Measurements from ENCODE around the gene RSF1. TPM values are rescaled to one million over a fixed set of nuclear protein-coding genes. Genes with fewer than 3 reads are reported as not detected.

RSF1 gene
- polyA plus RNA-seq, 1 of the 3 experiments (the other 2 are of a cell fraction), result 8.4 TPM

DNA sequence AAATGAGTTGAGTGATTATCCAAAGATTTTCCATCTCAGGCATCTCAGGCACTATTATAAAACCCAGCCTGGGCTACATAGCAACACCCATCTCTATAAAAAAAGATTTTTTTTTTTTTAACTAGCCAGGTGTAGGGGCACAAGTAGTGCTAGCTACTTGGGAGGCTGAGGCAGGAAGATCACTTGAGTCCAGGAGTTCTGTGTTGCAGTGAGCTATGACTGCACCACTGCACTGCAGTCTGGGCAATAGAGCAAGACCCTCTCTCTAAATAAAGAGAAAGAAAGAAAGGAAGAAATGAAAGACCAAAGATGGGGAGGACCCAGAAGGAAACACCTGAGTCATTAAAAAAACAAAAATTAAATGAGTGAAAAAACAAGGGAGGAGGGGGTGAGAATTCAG, 14.1 kb downstream of the RSF1 start (continued):
- TF ChIP-seq, protein P1, sequence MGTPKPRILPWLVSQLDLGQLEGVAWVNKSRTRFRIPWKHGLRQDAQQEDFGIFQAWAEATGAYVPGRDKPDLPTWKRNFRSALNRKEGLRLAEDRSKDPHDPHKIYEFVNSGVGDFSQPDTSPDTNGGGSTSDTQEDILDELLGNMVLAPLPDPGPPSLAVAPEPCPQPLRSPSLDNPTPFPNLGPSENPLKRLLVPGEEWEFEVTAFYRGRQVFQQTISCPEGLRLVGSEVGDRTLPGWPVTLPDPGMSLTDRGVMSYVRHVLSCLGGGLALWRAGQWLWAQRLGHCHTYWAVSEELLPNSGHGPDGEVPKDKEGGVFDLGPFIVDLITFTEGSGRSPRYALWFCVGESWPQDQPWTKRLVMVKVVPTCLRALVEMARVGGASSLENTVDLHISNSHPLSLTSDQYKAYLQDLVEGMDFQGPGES (IDR thresholded peaks at IDR 0.05; ENCODE audit: low read depth, low read length), result no peak
- no peak for TF ChIP-seq RXRA (IDR thresholded peaks at IDR 0.05; ENCODE audit: borderline replicate concordance, low read depth)
- TF ChIP-seq SMC3 (IDR thresholded peaks at IDR 0.05; ENCODE audit: low read depth, low read length), result no peak
- no peak for TF ChIP-seq FOSL2 (IDR thresholded peaks at IDR 0.05; ENCODE audit: borderline replicate concordance, low read depth)
- TF ChIP-seq NFIC (IDR thresholded peaks at IDR 0.05; ENCODE audit: borderline replicate concordance), result no peak
- TF ChIP-seq, protein P2, sequence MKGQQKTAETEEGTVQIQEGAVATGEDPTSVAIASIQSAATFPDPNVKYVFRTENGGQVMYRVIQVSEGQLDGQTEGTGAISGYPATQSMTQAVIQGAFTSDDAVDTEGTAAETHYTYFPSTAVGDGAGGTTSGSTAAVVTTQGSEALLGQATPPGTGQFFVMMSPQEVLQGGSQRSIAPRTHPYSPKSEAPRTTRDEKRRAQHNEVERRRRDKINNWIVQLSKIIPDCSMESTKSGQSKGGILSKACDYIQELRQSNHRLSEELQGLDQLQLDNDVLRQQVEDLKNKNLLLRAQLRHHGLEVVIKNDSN (IDR thresholded peaks at IDR 0.05; ENCODE audit: borderline replicate concordance, low read depth), result no peak

DNA sequence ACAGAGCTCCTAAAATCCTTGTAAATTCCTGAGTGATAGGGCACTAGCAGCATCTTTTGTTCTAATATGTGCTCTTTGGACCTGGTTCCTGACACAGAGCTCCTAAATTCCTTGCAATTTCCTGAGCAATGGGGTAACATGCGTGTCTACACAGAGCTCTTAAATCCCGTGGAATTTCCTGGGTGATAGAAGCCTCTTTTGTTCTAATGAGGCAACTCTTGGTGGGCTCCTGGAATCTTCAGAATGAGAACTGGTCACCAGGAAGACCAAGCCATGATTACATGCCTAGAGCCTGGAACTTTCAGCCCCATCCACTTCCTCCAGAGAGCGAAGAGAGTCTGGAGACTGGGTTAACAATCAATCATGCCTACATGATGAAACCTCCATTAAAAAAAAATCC, 19.0 kb downstream of the RSF1 start:
- CTCF ChIA-PET, result interaction anchor here (0.8 kb wide), 1 partner anchor 19 kb away, joined by 3 read pairs; the partner anchor contains the start of gene RSF1
- peaks cover 98% of the 10 kb centered on the region for H4K20me1 ChIP-seq (ENCODE audit: insufficient read depth)
- no peaks in the 10 kb centered on the region for H3K9me3 ChIP-seq
- H3K36me3 ChIP-seq (replicated peaks in 1 of 2; ENCODE audit: control insufficient read depth in 1 of 2, insufficient read depth in 2 of 2, low read length in 1 of 2), result peaks cover 0 to 17% of the 10 kb centered on the region in 2 experiments
- H2AFZ ChIP-seq (ENCODE audit: low read depth), result no peak overlapping the region
- 75% methylated on average over 3 of the region's 3 CpGs for WGBS (ENCODE audit: low lambda C conversion rate)
- POLR2A ChIA-PET, result no interaction called here
- H3K27ac ChIP-seq (ENCODE audit: low read depth in 2 of 2, low read length in 1 of 2), result no peak overlapping the region
- H3K4me1 ChIP-seq (ENCODE audit: control insufficient read depth in 1 of 2, insufficient read depth in 2 of 2, low read depth in 1 of 2, low read length in 1 of 2), result no peaks in the 10 kb centered on the region; a peak in 1 of 4 replicates
- no peak overlapping the region for H3K9ac ChIP-seq
- no peak for DNase-seq
- H3K27me3 ChIP-seq (ENCODE audit: insufficient read depth), result no peaks in the 10 kb centered on the region
- no peak overlapping the region for H3K4me3 ChIP-seq (ENCODE audit: low read depth in 2 of 2, low read length in 1 of 2)
- H3F3A ChIP-seq (replicated peaks; ENCODE audit: insufficient read depth), result peaks cover 16% of the 10 kb centered on the region
- H3K79me2 ChIP-seq (ENCODE audit: insufficient read depth), result peaks cover 99% of the 10 kb centered on the region
- no peaks in the 10 kb centered on the region for H3K9me2 ChIP-seq
- H3K4me2 ChIP-seq, result no peak overlapping the region
- TF ChIP-seq TCF12 (IDR thresholded peaks at IDR 0.05), result no peak
- TF ChIP-seq TAF1 (IDR thresholded peaks at IDR 0.05; ENCODE audit: borderline replicate concordance, low read depth, low read length), result no peak
- no peak for TF ChIP-seq EP300 (IDR thresholded peaks at IDR 0.05; ENCODE audit: borderline replicate concordance in 1 of 2, low read depth in 1 of 2, low read length in 1 of 2)
- no peak for TF ChIP-seq GABPA (IDR thresholded peaks at IDR 0.05; ENCODE audit: low read depth)
- TF ChIP-seq POLR2AphosphoS5 (IDR thresholded peaks at IDR 0.05; ENCODE audit: low read depth, low read length), result no peak
- no peak for TF ChIP-seq SMC3 (IDR thresholded peaks at IDR 0.05; ENCODE audit: low read depth, low read length)
- TF ChIP-seq FOXM1 (IDR thresholded peaks at IDR 0.05; ENCODE audit: low read depth), result no peak
- no peak for TF ChIP-seq CHD2 (IDR thresholded peaks at IDR 0.05; ENCODE audit: low read length, partially characterized antibody)
- TF ChIP-seq, protein P3, sequence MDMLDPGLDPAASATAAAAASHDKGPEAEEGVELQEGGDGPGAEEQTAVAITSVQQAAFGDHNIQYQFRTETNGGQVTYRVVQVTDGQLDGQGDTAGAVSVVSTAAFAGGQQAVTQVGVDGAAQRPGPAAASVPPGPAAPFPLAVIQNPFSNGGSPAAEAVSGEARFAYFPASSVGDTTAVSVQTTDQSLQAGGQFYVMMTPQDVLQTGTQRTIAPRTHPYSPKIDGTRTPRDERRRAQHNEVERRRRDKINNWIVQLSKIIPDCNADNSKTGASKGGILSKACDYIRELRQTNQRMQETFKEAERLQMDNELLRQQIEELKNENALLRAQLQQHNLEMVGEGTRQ (IDR thresholded peaks at IDR 0.05; ENCODE audit: borderline replicate concordance, low read depth, low read length), result no peak
- TF ChIP-seq, protein P1 (IDR thresholded peaks at IDR 0.05; ENCODE audit: low read depth, low read length), result no peak
- TF ChIP-seq ELF1 (IDR thresholded peaks at IDR 0.05), result no peak
- no peak for TF ChIP-seq SIN3A (IDR thresholded peaks at IDR 0.05; ENCODE audit: borderline replicate concordance, low read depth, low read length)
- no peak for TF ChIP-seq GATA2 (CRISPR knock-in tag; IDR thresholded peaks at IDR 0.05)
- no peak for TF ChIP-seq JUND (IDR thresholded peaks at IDR 0.05)
- TF ChIP-seq, protein P4, sequence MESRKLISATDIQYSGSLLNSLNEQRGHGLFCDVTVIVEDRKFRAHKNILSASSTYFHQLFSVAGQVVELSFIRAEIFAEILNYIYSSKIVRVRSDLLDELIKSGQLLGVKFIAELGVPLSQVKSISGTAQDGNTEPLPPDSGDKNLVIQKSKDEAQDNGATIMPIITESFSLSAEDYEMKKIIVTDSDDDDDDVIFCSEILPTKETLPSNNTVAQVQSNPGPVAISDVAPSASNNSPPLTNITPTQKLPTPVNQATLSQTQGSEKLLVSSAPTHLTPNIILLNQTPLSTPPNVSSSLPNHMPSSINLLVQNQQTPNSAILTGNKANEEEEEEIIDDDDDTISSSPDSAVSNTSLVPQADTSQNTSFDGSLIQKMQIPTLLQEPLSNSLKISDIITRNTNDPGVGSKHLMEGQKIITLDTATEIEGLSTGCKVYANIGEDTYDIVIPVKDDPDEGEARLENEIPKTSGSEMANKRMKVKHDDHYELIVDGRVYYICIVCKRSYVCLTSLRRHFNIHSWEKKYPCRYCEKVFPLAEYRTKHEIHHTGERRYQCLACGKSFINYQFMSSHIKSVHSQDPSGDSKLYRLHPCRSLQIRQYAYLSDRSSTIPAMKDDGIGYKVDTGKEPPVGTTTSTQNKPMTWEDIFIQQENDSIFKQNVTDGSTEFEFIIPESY (IDR thresholded peaks at IDR 0.05; ENCODE audit: borderline replicate concordance, low read depth), result no peak
- TF ChIP-seq, protein P2 (IDR thresholded peaks at IDR 0.05; ENCODE audit: borderline replicate concordance, low read depth), result no peak
- TF ChIP-seq YY1 (IDR thresholded peaks at IDR 0.05; ENCODE audit: low read depth), result no peak
- no peak for TF ChIP-seq MEF2A (IDR thresholded peaks at IDR 0.05; ENCODE audit: borderline replicate concordance, low read depth)

Measured in SK-N-SH (cell line).